Femur (tissue), 1 donor: ENCODE data around the gene PHF20.
"Not testable (repeated sequence)": the region's sequence is repeated elsewhere in the genome, so short reads cannot be mapped to it uniquely, and the experiment has no call there.

Experiments
- DNase-seq: peaks from one replicate; pipeline ENCODE4 v3.0.0-alpha.2; 2017

PHF20 gene

DNA sequence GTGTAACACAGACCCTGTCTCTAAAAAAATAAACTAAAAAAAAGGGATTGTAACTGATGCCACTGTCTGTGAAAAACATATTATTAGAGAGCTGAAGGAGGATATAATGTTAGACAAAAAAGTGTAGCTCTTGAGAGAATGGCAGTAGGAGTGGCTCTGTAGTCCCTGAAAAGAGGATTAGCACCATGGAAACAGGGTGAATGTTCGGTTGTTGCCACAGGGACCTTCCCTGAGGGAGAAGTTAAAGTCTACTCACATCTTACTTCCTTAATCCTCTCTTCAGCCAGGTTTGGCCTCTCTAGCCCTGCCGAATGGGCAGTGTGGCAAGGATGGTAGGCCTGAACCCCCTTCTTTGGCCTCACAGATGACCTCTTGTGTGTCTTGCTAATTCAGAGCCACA lies 170.4 kb downstream of the PHF20 start:
- DNase-seq, result no peak

DNA sequence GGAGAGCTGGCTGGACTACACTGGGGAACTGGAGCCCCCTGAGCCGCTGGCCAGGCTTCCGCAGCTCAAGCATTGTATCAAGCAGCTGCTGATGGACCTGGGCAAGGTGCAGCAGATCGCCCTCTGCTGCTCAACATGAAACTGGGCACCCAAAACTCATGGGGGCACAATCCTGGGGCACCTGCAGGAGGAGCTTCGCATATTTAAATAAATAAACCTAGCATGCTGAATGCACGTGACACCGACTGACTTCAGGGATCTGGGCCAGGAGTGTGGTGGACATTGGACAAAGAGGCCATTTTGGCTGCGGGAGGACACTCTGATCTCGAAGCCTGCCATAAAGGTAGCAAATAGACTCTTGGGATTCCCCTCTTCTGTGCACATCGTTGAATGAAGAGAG lies 175.7 kb downstream of the PHF20 start:
- no peak for DNase-seq

DNA sequence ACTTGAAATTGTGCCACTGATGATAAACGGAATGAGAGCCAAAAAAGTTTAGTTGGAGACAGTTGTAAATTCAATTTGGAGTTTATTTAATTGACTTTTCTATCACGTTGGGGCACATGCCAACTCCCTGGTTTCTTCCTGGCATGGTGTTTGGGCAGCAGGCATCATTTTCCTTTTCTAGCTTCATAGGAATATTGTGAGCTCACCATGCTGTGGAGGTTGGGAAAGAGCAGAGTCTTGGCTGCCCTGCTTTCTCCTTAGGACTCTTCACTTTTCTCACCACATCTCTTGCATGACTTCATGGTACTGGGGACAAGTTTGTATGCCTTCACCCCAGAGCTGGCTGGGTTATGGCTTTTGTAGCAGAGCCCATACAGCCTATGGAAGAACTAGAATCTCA lies 176.1 kb downstream of the PHF20 start:
- DNase-seq, result no peak

DNA sequence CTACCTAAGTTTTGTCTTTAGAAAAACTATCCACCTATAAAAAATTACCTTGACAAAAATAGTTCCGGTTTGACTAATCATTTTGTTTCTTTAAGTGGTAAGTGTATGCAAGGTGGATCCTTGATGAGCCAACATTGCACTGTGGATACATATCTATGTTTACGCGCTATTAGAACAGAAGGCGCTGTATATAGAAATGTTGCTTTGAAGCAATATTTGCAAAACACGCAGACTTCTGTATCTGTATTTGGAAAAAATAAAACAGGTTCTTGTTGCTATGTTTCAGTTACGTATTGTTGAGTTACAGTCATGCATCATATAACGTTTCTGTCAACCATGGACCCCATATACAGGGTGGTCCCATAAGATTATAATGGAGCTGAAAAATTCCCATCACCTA lies 178.3 kb downstream of the PHF20 start:
- DNase-seq, result no peak

DNA sequence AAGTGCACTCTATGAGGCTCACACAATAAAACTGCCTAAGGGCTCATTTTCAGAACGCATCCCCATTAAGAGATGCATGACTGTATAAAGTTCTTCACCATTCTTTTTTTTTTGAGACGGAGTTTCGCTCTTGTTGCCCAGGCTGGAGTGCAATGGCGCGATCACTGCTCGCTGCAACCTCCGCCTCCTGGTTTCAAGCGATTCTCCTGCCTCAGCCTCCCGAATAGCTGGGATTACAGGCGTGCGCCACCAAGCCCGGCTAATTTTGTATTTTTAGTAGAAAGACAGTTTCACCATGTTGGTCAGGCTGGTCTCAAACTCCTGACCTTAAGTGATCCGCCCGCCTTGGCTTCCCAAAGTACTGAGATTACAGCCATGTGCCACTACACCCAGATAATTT lies 180.3 kb downstream of the PHF20 start:
- DNase-seq, result not testable (repeated sequence)

DNA sequence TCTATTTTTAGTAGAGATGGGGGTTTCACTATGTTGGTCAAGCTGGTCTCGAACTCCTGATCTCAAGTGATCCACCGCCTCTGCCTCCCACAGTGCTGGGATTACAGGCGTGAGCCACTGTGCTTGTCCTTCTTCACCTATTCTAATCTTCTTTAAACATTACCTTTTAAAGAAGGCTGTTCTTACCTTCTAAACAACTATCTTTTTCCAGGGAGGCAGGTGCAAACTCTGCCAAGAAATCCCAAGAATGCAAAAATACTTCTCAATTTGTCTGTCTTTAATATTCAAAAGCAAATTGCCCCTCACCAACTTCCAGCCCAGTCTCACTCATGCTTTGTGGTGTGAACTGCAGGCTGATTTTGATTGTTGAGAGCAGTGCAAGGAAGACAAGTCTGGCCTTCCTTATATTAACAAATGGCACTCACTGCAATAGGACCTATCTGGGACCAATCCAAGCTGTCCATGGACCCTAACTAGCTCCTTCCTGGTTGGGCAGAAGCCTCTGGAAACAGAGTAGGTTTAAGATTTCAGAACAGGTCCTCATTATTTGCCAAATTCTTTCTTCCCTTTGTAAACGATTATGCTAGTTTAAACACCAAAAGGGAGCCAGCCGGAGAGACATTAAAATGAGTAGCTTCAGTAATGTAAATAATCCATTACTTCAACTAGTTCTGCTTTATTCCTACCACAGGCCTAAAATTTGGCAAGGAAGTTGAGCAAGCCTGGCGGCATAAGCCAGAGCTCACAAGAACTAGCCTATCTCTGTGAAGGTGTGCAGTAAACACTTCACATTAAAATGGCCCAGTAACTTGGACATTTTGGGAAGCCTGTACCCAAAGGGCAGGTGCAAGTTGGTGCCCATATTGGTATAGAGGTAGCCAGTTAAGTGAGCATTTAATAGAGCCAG lies 180.9 kb downstream of the PHF20 start:
- no peak for DNase-seq

DNA sequence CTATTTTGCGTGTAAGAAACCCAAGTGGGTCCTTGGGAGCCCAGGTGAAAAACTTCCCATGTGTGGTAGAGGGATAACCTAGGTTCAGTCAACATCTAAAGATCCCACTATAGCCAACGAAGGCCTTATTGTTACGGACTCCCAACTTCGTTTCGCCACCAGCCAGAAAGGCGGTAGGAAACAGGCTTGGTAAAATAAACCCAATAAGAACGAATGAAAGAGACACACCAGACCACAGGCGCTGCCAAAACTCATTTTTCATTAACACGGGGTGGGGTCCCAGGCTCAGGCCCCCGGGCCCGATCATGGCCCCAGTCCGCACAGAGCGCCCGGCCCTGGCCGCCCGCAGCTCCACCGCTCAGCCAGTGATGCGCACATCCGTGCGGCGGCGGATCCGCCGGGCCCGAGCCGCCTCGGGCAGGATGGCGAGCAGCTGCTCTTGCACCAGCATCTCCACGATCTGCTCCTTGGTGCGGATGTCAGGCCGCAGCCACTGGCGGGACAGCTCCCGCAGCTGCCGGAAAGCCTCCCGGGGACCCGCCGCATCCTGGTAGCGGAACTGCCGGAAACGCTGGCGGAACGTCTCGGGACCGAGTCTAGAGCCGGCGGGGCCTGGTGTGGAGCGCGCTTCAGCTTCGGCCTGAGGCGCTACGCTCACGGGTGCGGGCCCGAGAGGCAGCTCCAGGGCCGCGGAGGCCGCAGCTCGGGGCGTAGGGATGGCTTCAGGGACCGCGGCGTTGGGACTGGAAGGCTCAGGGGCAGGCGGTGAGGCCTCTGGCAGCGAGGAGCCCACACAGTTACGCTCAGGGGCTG lies 181.8 kb downstream of the PHF20 start:
- peak; percentile 70 for DNase-seq

DNA sequence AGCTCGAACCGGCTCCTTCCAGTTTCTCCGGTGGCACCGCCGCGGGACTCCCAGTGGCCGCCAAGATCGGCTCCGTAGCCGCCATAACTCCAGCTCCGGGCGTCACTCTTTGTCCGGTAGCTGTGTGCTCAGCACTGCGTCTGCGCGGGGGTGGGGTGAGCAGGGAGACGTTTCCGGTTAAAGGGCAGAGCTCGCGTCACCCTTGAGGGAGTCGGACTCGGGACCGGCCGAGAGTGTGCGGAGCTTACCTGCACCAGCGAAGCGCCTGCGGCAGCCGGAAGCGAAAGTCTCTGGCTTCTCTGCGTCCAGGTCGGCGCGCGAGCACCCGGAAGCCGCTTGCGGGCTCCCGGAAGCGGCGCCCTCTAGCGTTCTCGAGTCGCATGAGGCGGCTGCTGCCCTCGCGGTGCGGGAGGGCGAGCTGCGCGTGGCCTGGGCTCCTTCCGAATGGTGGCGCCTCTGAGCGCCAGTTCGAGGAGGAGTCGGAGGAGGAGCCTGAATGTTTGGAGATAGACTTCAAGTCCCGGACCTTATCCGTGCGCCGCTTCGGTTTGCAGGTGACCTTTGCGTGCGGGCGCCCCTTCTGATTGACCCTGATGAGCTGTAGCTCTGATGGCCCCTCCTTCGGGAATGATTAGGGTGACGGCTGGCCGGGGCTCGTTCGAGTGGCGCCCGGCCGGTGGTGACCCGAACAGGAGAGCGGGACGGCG lies 182.5 kb downstream of the PHF20 start, which contains the start of gene SCAND1:
Gene SCAND1 (minus strand): TSS at position 303 of the 707 bp plus-strand sequence. CDS start 218 bp downstream, at position 85.
- peak; percentile 97 for DNase-seq

DNA sequence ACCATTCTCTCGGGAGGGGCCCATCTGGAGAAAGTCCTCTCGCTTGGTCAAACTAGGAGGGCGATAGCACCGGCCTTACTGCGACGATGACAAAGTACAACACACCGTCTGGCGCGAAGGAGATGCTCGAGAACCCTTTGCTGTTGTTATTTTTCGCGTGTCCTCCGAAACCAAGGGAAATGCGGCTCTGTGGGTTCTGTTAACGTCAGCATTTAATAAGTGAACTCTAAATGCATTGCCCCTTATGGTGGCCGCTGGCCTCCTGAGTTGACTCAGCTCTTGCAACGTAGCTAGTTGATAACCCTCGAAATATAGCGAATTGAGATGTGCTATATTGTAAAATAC lies 183.1 kb downstream of the PHF20 start:
- DNase-seq, result no peak

DNA sequence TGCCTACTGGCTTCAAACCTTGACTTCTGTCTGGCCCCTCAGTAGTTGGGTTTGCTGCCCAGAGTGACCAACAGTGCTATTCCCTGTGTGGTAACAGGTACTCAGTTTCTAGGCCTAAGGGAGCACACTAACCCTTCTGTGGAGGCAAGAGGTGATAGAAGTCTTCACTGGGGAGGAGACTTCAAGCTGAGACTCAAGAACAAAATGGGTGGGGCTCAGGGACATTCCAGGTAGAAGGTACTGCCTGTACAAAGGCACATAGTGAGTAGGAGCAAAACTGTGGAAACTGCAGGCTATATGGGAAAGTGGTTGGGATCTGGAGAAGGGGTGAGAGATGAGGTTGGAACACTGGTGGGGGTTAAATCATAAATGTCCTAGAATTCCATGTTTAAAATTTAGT lies 184.8 kb downstream of the PHF20 start:
- no peak for DNase-seq

DNA sequence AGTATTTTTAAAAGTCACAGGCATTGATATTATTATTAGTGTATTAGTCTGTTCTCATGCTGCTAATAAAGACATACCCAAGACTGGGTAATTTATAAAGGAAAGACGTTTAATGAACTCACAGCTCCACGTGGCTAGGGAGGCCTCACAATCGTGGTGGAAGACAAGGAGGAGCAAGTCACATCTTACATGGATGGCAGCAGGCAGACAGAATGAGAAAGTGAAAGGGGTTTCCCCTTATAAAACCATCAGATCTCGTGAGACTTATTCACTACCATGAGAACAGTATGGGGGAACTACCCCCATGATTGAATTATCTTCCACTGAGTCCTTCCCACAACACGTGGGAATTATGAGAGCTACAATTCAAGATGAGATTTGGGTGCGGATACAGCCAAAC lies 187.5 kb downstream of the PHF20 start:
- DNase-seq, result not testable (repeated sequence)

DNA sequence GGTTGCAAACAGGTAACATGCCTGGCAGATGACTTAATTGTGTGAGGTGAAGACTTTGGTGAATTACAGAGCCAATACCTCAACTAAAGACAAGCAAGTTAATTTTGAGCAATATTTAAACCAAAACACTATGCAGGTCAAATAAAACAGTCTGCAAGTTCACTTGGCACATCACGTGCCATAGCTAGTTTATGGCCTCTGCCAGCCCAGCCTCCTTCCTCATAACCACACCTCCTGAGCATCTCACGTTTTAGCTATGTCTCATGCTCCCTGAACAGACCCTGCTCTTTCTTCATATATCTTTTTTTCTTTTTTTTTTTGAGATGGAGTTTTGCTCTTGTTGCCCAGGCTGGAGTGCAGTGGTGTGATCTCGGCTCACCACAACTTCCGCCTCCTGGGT lies 192.1 kb downstream of the PHF20 start:
- no peak for DNase-seq

DNA sequence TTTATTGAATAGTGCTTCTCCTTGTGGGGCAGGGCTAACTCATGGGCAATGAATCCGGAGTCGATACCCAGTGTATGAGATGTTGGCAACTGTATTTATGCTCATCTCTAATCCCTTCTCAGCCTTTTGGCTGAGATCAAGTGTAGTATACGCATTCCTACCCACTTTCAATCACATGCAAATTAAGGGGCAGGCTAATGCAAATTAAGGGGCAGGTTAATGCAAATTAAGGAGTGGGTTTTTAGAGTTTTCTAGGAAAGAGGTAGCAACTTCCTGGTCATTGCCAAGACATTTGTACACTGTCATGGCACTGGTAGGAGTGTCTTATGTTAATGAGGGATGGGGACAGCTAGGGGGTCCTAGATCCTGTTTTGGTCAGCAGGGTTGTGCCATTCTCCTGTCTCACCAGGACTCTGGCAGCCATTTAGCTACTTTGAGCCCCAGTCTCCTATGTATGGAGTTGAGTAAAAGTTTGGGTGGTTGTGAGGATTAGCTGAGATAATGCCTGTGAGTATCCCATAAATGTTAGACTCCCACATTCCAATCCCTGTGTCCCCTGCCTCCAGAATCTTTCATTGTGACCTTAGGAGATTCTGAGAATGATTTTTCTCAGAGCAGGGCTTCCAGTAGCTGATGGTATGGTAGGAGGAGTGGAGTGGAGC lies 196.3 kb downstream of the PHF20 start, which contains the start of gene CNBD2:
Gene CNBD2 (plus strand): TSS at position 612 of the 662 bp plus-strand sequence. CDS start 173 bp downstream, outside the sequence.
- no peak for DNase-seq

DNA sequence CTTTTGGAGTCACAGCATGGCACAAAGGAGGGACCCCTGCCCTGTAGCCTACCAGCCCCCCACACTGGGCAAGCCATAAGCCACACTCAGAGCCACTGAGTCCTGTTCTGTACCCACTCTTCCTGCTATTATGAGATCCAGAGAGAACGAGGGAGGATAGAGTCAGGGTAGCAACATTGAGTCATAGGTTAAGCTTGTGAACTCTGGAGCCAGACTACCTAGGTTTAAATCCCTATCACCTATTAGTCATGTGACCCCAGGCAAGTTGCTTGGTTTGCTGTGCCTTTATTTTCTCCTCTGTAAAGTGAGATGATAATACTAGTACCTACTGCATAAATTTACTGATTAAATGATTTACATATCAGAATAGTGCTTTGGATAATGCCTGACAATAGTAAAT lies 197.1 kb downstream of the PHF20 start:
- no peak for DNase-seq

DNA sequence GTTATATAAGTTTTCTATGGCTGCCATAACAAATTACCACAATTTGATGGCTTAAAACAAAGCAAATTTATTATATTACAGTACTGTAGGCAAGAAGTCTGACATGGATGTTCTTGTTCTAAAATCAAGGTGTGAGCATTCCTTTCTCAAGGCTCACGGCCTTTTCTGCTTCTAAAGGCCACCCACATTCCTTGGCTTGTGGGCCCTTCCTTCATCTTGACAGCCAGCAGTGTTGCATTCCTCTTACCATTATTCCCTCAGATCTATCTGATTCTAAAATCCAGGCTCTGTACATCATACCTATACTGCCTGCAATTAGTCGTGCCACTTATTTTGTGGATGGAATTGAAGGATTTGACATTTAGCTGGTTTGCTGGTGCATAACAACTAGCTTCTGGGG lies 200.2 kb downstream of the PHF20 start:
- no peak for DNase-seq

DNA sequence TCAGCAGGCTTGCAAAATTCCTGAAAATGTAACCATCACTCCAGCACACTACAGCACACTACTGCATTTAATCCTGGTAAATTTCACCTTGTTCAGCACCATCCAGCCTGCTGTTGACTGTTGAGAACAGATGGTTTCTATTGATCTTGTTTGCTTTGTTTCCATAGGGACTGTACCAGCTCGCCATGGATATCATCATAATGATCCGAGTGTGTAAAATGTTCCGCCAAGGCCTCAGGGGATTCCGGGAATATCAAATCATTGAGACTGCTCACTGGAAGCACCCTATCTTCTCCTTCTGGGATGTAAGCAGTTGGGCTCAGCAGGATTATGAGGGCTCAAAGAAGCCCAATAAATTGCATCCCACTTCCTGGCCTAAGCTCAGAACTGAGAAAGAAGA lies 200.6 kb downstream of the PHF20 start:
- DNase-seq, result no peak

DNA sequence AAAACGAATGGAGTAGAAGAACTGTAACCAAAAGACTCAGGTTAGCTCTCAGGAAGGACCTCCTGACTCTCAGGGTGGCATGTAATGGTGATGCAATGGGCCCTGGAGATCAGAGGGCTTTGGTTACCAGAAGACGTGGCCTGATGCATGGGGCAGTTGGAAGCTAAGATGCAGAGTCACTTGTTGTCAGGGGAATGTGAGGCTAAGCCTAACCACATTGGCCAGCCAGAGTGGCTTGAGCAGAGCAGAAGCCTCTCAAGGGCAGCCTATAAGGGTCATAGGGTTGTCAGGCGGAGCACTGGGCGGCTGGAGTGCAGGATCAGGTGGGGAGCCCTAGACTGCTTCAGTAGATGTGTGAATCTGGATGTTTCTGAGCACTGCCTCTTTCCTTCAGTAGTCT lies 202.4 kb downstream of the PHF20 start:
- no peak for DNase-seq

DNA sequence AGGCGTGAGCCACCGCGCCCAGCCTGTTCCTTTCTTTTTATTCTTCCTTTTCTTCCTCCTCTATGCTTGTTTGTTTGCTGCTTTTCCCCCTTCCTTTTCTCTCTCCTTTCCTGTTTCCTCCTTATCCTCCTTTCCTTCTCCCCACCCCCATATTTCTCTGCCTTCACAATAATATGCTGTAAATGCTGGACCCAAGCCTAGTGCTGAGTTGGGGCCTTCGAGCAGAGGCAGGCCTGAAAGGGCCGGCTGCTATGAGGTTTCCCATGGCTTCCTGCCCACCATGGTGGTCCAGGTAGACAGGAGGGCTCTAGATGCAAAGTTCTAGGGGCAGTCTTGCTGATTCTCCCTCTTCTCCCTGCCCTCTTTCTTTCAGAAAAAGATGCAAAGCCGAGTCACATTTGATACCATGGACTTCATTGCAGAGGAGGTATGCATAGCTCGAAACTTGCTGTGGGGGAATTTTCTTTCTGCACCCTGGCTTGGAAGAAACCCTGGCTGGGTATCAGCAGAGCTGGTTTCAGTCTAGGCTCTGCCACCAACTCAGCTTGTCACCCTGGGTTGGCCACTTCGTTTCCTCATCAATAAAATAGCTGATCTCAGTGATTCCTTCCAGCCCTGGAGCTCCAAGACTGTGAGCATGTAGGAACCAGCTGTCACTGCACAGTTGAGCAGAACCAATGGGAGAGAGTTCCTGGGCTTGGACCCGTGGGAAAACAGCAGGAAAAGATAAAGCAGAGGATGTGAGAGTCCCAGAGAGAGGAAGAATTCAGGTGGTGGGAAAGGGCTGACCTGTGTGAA lies 204.0 kb downstream of the PHF20 start:
- DNase-seq, result no peak

DNA sequence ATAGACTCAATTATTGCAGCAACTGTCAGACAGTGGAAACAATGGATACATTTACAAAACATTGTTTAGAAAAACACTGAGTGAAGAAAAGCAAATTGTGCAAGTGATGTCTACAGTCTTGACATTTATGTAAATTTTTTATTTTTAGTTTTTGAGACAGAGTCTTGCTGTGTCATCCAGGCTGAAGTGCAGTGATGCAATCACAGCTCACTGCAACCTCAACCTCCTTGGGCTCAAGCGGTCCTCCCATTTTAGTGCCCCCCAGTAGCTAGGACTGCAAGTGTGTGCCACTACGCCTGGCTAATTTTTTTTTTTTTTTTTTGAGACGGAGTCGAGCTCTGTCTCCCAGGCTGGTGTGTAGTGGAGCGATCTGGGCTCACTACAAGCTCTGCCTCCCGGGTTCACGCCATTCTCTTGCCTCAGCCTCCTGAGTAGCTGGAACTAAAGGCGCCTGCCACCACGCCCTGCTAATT lies 206.3 kb downstream of the PHF20 start:
- DNase-seq, result no peak

DNA sequence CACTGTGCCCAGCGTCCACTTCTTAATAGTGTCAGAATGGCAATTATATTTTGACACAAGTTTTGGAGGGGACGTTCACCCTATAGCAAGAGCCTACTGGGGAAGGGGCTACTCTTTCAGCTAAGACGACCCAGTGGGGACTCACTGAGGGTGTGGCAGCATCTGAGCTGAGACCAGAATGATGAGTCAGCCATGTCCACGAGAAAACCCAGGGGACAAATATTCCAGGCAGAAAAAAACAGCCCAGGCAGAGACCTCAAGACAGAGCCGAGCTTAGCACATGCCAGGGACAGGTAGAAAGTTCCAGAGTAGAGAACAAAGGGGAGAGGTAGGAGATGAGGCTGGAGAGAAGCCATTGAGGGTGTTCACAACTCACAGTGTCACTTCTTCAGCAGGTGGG lies 207.7 kb downstream of the PHF20 start:
- no peak for DNase-seq

DNA sequence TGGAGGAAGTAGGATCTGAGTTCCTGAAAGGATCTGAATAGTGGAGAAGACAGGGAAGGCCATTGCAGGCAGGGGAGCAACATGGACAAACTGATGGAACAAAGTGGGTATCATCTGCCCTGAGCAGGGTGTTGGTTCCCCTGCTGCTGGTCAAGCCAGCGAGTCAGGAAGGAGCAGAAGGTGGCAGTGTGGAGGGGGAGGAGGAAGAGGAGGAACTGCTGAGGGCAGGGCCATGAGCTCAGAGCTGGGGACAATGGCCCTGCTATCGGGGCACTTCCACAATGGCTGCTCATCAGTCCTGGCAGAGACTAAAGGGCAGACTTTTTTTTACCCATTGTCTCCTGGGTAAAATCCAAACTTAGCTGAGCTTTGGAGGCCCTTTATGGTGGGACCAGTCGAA lies 210.2 kb downstream of the PHF20 start:
- DNase-seq, result no peak

DNA sequence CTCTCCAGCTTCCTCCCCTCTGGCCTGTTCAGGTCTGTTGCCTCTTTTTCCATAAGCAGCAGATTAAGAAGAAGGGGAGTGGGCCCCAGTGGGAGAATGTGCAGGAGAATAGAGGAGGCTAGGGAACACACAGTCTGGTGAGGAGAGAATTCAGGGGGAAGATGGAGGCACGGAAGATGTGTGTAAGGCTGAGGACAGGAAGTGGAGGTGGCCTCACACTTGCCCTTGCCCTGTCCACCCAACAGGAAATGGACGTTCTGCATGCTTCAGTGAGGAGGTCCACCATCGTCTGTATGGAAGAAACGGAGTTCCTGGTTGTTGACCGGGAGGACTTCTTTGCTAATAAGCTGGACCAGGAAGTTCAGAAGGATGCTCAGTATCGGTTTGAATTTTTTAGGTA lies 212.6 kb downstream of the PHF20 start:
- no peak for DNase-seq
